ENCODE measurements around the gene TAF5L. TPM values are rescaled to one million over a fixed set of nuclear protein-coding genes. Genes with fewer than 3 reads are reported as not detected.

The TAF5L gene
- total RNA-seq, 1 experiment from 2014 or later: 16.4 TPM

DNA sequence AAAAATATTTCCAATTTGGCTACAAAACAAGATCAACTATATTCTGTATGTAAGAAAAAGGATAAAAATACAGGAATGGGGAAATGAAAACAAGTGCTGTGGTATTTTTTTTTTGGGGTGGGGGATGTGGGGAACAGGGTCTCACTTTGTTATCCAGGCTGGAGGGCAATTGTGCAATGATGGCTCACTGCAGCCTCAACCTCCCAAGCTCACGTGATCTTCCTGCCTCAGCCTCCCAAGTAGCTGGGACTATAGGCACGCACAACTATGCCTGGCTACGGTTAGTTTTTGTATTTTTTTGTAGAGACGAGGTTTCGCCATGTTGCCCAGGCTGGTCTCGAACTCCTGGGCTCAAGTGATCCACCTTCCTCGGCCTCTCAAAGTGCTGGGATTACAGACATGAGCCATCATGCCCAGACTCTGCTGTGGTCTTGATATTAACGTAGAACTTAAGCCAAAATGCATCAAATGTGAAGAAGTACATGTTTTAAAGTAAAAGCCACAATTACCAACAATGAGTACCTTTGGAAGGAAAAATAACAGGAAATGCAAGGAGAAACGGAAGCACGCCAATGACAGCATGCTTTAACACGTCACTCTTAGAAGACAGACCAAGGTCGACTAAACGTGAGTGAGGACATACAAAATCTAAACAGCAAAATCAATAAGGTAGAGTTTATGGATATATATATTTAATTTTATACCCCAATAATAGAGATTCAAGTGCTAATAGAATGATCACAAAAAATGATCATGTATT lies 58.6 kb downstream of the TAF5L start:
- Histone ChIP-seq H4K20me1 (ENCODE audit: insufficient read depth) (no peaks in the 10 kb centered on the region), H3F3A (ENCODE audit: insufficient read depth, low read depth) (no peaks in the 10 kb centered on the region; the same call in 1 of the 2 replicates), H3K9me3 (ENCODE audit: insufficient read depth, low read depth) (no peaks in the 10 kb centered on the region), H3K9me2 (ENCODE audit: insufficient read depth) (0 out of 2 replicates have a peak, but pooled peaks cover 2% of the 10 kb centered on the region), H3K27ac (no peak overlapping the region), H3K4me1 (replicated peaks; ENCODE audit: insufficient read depth) (no peaks in the 10 kb centered on the region; the same call in 1 of the 2 replicates), H2AFZ (no peak overlapping the region), H3K27me3 (ENCODE audit: insufficient read depth, low read depth) (no peaks in the 10 kb centered on the region), H3K79me2 (ENCODE audit: low read depth) (no peaks in the 10 kb centered on the region), H3K4me3 (no peak overlapping the region), H3K36me3 (ENCODE audit: low read depth) (no peaks in the 10 kb centered on the region), H3K4me2 (no peak overlapping the region)
- TF ChIP-seq, protein P1, sequence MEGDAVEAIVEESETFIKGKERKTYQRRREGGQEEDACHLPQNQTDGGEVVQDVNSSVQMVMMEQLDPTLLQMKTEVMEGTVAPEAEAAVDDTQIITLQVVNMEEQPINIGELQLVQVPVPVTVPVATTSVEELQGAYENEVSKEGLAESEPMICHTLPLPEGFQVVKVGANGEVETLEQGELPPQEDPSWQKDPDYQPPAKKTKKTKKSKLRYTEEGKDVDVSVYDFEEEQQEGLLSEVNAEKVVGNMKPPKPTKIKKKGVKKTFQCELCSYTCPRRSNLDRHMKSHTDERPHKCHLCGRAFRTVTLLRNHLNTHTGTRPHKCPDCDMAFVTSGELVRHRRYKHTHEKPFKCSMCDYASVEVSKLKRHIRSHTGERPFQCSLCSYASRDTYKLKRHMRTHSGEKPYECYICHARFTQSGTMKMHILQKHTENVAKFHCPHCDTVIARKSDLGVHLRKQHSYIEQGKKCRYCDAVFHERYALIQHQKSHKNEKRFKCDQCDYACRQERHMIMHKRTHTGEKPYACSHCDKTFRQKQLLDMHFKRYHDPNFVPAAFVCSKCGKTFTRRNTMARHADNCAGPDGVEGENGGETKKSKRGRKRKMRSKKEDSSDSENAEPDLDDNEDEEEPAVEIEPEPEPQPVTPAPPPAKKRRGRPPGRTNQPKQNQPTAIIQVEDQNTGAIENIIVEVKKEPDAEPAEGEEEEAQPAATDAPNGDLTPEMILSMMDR (conservative IDR thresholded peaks at IDR 0.05): no peak
- TF ChIP-seq EZH2 (IDR thresholded peaks at IDR 0.05; ENCODE audit: low read depth): no peak
- POLR2A ChIA-PET (ENCODE audit: unreplicated experiment): no interaction called here
- no peak for DNase-seq
- intact Hi-C loops (cut with micrococcal nuclease; ENCODE audit: unreplicated experiment): no loop called here
- BruUV-seq (replicated peaks): no TSS peak
- CTCF ChIA-PET: no interaction called here

DNA sequence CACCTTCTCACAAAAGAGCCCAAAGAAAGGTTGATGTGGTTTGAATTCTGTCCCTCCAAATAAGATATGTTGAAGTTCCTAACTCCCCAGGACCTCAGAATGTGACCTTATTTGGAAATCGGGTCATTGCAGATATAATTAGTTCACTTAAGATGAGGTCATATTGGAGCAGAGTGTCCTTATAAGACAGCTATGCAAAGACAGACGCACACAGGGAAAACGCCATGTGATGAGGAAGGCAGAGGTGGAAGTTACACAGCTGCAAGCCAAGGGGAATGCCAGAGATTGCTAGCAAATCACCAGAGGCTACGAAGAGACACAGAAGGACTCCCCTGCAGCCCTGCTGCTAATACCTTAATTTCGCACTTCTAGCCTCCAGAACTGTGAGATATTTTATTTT lies 62.2 kb downstream of the TAF5L start:
- ChIA-PET CTCF (no interaction called here), POLR2A (ENCODE audit: unreplicated experiment) (no interaction called here)
- no peaks in the 10 kb centered on the region for H3F3A ChIP-seq (ENCODE audit: insufficient read depth, low read depth)
- no peak overlapping the region for H3K27ac ChIP-seq
- H3K36me3 ChIP-seq (ENCODE audit: low read depth): no peaks in the 10 kb centered on the region
- intact Hi-C loops (cut with micrococcal nuclease; ENCODE audit: unreplicated experiment): no loop called here
- no peak overlapping the region for H3K4me3 ChIP-seq
- no peaks in the 10 kb centered on the region for H4K20me1 ChIP-seq (ENCODE audit: insufficient read depth)
- no peaks in the 10 kb centered on the region for H3K9me3 ChIP-seq (ENCODE audit: insufficient read depth, low read depth)
- H3K9me2 ChIP-seq (ENCODE audit: insufficient read depth): 0 out of 2 replicates have a peak, but pooled peaks cover 2% of the 10 kb centered on the region
- DNase-seq: no peak
- H2AFZ ChIP-seq: no peak overlapping the region; the same call in 1 of the 2 replicates
- no TSS peak for BruUV-seq (replicated peaks)
- H3K79me2 ChIP-seq (ENCODE audit: low read depth): no peaks in the 10 kb centered on the region
- H3K27me3 ChIP-seq (ENCODE audit: insufficient read depth, low read depth): no peaks in the 10 kb centered on the region
- H3K4me1 ChIP-seq (replicated peaks; ENCODE audit: insufficient read depth): no peaks in the 10 kb centered on the region; the same call in 1 of the 2 replicates
- H3K4me2 ChIP-seq: no peak overlapping the region
- TF ChIP-seq, protein P1 (conservative IDR thresholded peaks at IDR 0.05): no peak
- TF ChIP-seq EZH2 (IDR thresholded peaks at IDR 0.05; ENCODE audit: low read depth): no peak

DNA sequence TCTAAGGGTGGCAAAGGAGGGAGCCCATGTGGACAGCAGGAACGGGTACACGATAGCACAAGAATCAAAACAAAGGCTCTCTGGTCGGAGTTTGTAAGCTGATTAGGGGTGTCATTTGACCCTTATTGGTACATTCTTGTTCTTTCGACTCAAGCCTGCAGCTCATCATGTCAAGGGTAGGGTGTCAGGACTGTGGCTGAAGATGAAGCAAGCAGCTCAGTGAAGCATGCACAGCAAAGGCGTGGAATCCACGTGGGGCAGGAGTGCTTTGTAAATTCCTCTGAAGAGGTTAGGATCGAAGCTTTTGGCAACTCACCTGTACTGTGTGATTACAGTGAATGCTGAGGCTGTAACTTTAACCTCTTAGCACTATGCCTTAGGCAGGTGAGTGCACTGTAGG lies 62.7 kb downstream of the TAF5L start:
- Histone ChIP-seq H3K9me2 (ENCODE audit: insufficient read depth) (0 out of 2 replicates have a peak, but pooled peaks cover 2% of the 10 kb centered on the region), H4K20me1 (ENCODE audit: insufficient read depth) (no peaks in the 10 kb centered on the region), H3K27ac (no peak overlapping the region), H3K4me2 (no peak overlapping the region), H3K4me1 (replicated peaks; ENCODE audit: insufficient read depth) (no peaks in the 10 kb centered on the region; the same call in 1 of the 2 replicates), H2AFZ (no peak overlapping the region; the same call in 1 of the 2 replicates), H3F3A (ENCODE audit: insufficient read depth, low read depth) (no peaks in the 10 kb centered on the region), H3K79me2 (ENCODE audit: low read depth) (no peaks in the 10 kb centered on the region), H3K36me3 (ENCODE audit: low read depth) (no peaks in the 10 kb centered on the region), H3K27me3 (ENCODE audit: insufficient read depth, low read depth) (no peaks in the 10 kb centered on the region), H3K9me3 (ENCODE audit: insufficient read depth, low read depth) (no peaks in the 10 kb centered on the region), H3K4me3 (no peak overlapping the region)
- intact Hi-C loops (cut with micrococcal nuclease; ENCODE audit: unreplicated experiment): no loop called here
- POLR2A ChIA-PET (ENCODE audit: unreplicated experiment): no interaction called here
- CTCF ChIA-PET: no interaction called here
- no TSS peak for BruUV-seq (replicated peaks)
- no peak for TF ChIP-seq EZH2 (IDR thresholded peaks at IDR 0.05; ENCODE audit: low read depth)
- TF ChIP-seq, protein P1 (conservative IDR thresholded peaks at IDR 0.05): no peak
- no peak for DNase-seq

Data from PC-9 (cell line).